Measurements from ENCODE around the gene THYN1.

THYN1 gene

DNA sequence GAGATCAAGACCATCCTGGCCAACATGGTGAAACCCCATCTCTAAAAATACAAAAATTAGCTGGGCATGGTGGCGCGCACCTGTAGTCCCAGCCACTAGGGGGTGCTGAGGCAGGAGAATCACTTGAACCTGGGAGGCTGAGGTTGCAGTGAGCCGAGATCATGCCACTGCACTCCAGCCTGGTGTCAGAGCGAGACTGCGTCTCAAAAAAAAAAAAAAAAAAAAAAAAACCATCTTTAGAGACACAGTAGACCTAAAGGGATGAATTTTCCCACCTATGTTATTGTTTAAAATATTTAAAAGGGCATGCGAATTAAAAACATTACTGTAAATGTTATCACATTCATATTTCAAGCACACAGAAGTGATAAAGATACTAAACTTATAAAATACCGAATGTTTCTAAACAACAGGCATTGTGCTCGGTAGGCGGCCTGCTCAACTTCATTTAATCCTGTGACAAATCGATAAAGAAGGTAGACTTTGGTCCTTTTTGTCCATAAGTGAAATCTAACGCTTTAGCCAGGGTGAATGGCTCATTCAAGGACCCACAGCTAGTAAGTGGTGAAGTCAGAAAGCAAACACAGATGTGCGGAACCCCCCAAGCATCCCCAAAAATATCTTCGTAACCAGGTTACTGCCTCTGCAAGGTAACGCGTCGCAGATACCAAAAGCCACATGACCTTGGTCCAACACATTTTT, 45.5 kb downstream of the THYN1 start:
- DNase-seq, result no peak

DNA sequence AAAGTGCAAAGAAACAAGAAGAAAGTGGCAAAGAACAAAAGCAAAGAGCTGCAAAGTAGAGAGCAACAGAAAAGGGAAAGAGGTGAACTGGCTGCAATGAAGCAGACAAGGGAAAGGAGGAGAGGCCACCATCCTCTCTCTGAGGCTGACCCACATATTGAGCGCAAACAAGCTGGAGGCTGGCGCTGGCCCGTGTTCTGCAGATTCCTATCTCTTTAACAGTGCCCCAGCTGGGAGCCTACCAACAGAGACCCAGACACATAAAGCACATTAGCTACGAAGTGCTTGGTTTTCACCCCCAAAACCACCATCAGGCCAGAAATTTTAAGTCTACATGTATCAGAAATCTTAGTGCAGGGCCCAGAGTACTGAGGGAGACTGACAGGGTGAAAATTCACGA, 47.0 kb downstream of the THYN1 start:
- DNase-seq, result no peak

DNA sequence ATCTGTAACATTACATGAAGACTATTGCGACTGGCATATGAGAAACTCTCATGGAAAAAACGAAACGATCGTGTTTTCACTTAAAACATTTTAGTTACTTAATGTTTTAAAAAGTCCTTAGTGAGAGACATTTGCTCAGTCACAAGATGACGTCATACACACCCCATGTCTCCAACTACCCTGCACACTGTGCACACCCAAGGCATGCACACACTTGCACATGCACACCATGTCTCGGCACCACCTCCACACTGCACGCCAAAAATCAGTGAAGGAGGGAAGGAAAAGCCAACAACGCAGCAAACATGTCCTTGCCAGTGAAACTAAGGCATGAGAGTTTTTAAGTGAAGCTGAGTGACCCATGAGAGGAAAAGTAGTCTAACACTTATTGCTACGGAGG, 47.4 kb downstream of the THYN1 start:
- DNase-seq, result no peak

DNA sequence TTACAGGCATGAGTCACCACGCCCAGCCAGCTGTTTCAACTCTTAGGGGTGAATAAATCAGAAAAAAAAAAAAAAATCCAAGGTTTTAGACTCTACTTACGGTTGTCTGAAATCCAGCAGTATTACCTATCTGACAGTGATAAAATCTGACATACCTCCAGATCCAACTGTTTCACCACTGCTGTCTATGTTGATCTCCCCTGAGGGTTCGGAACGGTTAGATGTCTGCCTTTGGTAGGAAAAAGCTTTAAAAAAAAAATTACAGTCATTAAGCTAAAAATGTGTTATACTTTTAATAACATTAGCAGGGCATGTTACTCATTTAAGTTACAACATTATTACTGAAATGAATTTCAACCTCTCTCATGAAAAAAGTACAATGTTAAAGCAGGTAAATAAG, 50.5 kb downstream of the THYN1 start:
- DNase-seq, result no peak

DNA sequence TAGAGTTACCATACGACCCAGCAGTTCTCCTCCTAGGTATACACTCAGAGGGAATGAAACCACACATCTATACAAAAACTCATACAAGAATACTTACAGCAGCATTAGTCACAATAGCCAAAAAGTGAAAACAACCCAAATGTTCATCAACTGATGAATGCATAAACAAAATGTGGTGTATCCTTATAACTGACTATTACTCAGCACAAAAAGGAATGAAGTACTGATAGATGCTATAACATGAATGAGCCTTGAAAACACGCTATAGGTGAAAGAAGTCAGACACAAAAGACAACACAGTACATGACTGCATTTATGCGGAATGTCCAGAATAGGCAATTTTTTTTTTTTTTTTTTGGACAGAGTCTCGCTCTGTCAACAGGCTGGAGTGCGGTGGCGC, 52.5 kb downstream of the THYN1 start:
- DNase-seq, result no peak

DNA sequence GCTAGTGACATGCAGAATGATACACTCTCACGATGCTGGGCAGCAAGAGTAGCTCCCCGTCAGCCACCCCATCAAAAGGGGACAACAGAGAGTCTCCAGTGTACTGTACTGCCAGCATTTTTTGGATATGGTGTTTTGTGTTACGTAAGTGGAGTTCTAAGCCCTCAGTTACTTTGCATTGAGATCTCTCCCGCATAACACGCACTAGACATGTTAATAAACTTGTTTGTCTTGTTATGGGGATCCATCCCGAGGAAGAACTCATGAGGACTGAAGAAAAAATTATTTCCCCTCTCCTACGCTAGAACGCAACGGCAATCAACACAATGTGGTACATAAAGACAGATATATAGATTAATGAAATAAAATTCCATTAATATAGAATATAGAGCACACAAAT, 53.6 kb downstream of the THYN1 start:
- DNase-seq, result no peak
